HG03135 (cell line): Measurements from ENCODE around the gene SYNE3.

Experiments used
- ATAC-seq: cut with Tn5 transposase; IDR thresholded peaks from one replicate; pipeline ENCODE4 v1.9.1; 2021; ENCODE audit warnings: mild to moderate bottlenecking, moderate library complexity; ENCODE audit not compliant: unreplicated experiment

SYNE3 gene

GRCh38 chr14:95507174-95507573 is 9.3 kb downstream of the SYNE3 start:
- ATAC-seq, result no peak

- no peak for ATAC-seq
Measured at GRCh38 chr14:95505030-95505589, 11.3 kb downstream of the SYNE3 start.

- ATAC-seq, result peak; percentile 43
Measured at GRCh38 chr14:95504135-95505029, 12.1 kb downstream of the SYNE3 start.

- ATAC-seq, result peak; percentile 48
Measured at GRCh38 chr14:95503365-95504134, 12.9 kb downstream of the SYNE3 start.

GRCh38 chr14:95502381-95502950 is 14.0 kb downstream of the SYNE3 start:
- ATAC-seq, result no peak

- no peak for ATAC-seq
Measured at GRCh38 chr14:95500772-95501401, 15.6 kb downstream of the SYNE3 start.

- no peak for ATAC-seq
Measured at GRCh38 chr14:95500201-95500681, 16.2 kb downstream of the SYNE3 start.

GRCh38 chr14:95499354-95499750 is 17.1 kb downstream of the SYNE3 start:
- no peak for ATAC-seq

- ATAC-seq, result no peak
Measured at GRCh38 chr14:95498622-95499353, 17.7 kb downstream of the SYNE3 start.

- no peak for ATAC-seq
Measured at GRCh38 chr14:95497561-95498011, 18.9 kb downstream of the SYNE3 start.

- ATAC-seq, result no peak
Measured at GRCh38 chr14:95496690-95497259, 19.7 kb downstream of the SYNE3 start.

GRCh38 chr14:95496111-95496681 is 20.3 kb downstream of the SYNE3 start:
- peak; percentile 12 for ATAC-seq

- peak; percentile 93 for ATAC-seq
Measured at GRCh38 chr14:95495538-95496025, 20.9 kb downstream of the SYNE3 start.

- no peak for ATAC-seq
Measured at GRCh38 chr14:95495076-95495475, 21.4 kb downstream of the SYNE3 start.

- no peak for ATAC-seq
Measured at GRCh38 chr14:95494456-95494855, 22.0 kb downstream of the SYNE3 start.

- no peak for ATAC-seq
Measured at GRCh38 chr14:95493976-95494375, 22.5 kb downstream of the SYNE3 start.

- ATAC-seq, result no peak
Measured at GRCh38 chr14:95493503-95493902, 22.9 kb downstream of the SYNE3 start.

GRCh38 chr14:95491936-95492608 is 24.4 kb downstream of the SYNE3 start:
- ATAC-seq, result no peak
